Body of pancreas (tissue), 4 donors: ENCODE results near the gene DOCK4. TPM values are rescaled to one million over a fixed set of nuclear protein-coding genes. Genes with fewer than 3 reads are reported as not detected.
A peak's percentile ranks its signal among the peaks of the same experiment; 100 is the strongest.

Experiments
- ATAC-seq: fragments of 150-250 bp; one replicate; pipeline ENCODE4 v1.9.1; 2016
- DNase-seq, 4 donors: peaks; one replicate each; pipeline ENCODE4 v3.0.0-alpha.2; 2019
- H3K27ac ChIP-seq, 4 donors: fragments of 200-600 bp; sonication (generic); 1 replicate in 3 of 4; 2 replicates in 1 of 4; pipeline versions ENCODE4 v1.5.1 to v1.6.1; 2016 to 2019; ENCODE audit warnings: mild to moderate bottlenecking in 1 of 4, mixed read lengths in 1 of 4, moderate library complexity in 1 of 4
- H3K27me3 ChIP-seq, 2 donors: fragments of 200-600 bp; sonication (generic); one replicate each; pipeline ENCODE4 v1.6.0; 2016; ENCODE audit warnings: mild to moderate bottlenecking in 1 of 2
- H3K36me3 ChIP-seq, 2 donors: fragments of 200-600 bp; sonication (generic); replicated peaks in 1 of 2; 2 replicates each; pipeline ENCODE4 v1.5.1; 2016; ENCODE audit warnings: low read depth in 2 of 2; ENCODE audit not compliant: insufficient read depth in 1 of 2
- H3K4me1 ChIP-seq: fragments of 200-600 bp; sonication (generic); one replicate; pipeline ENCODE4 v1.6.0; 2016
- H3K4me3 ChIP-seq, 2 donors: fragments of 200-600 bp; sonication (generic); 1 replicate in 1 of 2; 2 replicates in 1 of 2; pipeline ENCODE4 v1.5.1; 2016 to 2019
- H3K9me3 ChIP-seq, 3 donors: fragments of 200-600 bp; sonication (generic); 1 replicate in 2 of 3; 2 replicates in 1 of 3; pipeline ENCODE4 v1.5.1; 2016
- POLR2A ChIP-seq, 3 donors: fragments of 450-650 bp; IDR thresholded peaks; one replicate each; pipeline ENCODE4 v1.6.1; 2016; ENCODE audit warnings: antibody characterized with exemption in 3 of 3, mild to moderate bottlenecking in 2 of 3
- WGBS, 2 donors: methylation state at CpG; one replicate each; pipeline ENCODE4 v1.1.5; 2017; 5-methylcytosine and 5-hydroxymethylcytosine counted together
- intact Hi-C: fragments of 100-400 bp; cut with DNase I; formaldehyde crosslinking; loops from one replicate; pipeline ENCODE4 v1.15.1; 2023
- total RNA-seq, 2 donors: library from RNA; depleted of rRNA; stranded (reverse); fragments of >200 nt; gene quantifications; one replicate each; pipeline ENCODE4 v1.1.0, GENCODE V29; 2016
- TF ChIP-seq, protein P1 (sequence below), 7 experiments: fragments of 450-650 bp in 4 of 7; fragments of 200-600 bp in 3 of 7; sonication (generic) in 3 of 7; IDR thresholded peaks; one replicate each; pipeline ENCODE4 v1.5.1; 2016 to 2019; ENCODE audit warnings: antibody characterized with exemption in 7 of 7

DOCK4 gene
- total RNA-seq, 2 donors from 2014 or later = 24.9 to 34.6 TPM

DNA sequence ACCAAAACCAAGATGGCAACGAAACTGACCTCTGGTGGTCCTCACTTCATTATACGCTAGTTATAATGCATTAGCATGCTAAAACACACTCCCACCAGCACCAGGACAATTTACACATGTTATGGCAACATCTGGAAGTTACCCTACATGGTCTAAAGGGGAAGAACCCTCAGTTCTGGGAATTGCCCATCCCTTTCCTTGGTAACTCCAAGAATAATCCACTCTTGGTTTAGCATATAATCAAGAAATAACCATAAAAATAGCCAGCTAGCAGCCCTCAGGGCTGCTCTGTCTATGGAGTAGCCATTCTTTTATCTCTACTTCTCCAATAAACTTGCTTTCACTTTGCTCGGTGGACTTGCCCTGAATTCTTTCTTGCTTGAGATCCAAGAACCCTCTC lies 191.1 kb downstream of the DOCK4 start:
- no peak for ATAC-seq
- DNase-seq = no peak
- H3K9me3 ChIP-seq = no peaks in the 10 kb centered on the region
- H3K36me3 ChIP-seq = no peaks in the 10 kb centered on the region
- intact Hi-C loops = no loop called here
- H3K27ac ChIP-seq = no peak overlapping the region
- TF ChIP-seq, protein P1, sequence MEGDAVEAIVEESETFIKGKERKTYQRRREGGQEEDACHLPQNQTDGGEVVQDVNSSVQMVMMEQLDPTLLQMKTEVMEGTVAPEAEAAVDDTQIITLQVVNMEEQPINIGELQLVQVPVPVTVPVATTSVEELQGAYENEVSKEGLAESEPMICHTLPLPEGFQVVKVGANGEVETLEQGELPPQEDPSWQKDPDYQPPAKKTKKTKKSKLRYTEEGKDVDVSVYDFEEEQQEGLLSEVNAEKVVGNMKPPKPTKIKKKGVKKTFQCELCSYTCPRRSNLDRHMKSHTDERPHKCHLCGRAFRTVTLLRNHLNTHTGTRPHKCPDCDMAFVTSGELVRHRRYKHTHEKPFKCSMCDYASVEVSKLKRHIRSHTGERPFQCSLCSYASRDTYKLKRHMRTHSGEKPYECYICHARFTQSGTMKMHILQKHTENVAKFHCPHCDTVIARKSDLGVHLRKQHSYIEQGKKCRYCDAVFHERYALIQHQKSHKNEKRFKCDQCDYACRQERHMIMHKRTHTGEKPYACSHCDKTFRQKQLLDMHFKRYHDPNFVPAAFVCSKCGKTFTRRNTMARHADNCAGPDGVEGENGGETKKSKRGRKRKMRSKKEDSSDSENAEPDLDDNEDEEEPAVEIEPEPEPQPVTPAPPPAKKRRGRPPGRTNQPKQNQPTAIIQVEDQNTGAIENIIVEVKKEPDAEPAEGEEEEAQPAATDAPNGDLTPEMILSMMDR (IDR thresholded peaks at IDR 0.05) = no peak
- no peak for TF ChIP-seq POLR2A (IDR thresholded peaks at IDR 0.05)
- H3K4me1 ChIP-seq = peaks cover 16% of the 10 kb centered on the region
- 89 to 92% methylated on average over 3 of the region's 3 CpGs for WGBS, 2 donors
- no peaks in the 10 kb centered on the region for H3K27me3 ChIP-seq
- H3K4me3 ChIP-seq = no peak overlapping the region

DNA sequence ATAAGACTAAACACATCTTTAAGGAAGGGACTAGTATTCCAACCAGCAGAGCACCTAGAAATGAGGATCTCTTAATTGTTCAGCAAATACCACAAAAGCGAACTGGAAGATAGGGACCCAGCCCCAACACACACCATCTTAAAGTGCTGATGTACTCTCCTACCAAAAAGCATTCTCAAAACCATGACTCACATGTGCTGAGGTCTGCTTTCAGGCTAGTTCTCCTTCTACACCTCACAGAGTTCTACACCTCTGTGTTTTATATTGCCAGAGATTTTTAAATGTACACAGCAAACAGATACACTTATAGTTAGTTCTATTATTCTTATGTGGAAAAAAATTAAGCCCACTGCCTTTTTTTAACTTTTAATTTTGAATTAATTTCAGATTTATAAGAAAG lies 191.9 kb downstream of the DOCK4 start:
- Histone ChIP-seq H3K27ac (no peak overlapping the region), H3K4me1 (peaks cover 9% of the 10 kb centered on the region), H3K36me3 (no peaks in the 10 kb centered on the region), H3K4me3 (no peak overlapping the region), H3K27me3 (no peaks in the 10 kb centered on the region), H3K9me3 (no peaks in the 10 kb centered on the region)
- ATAC-seq (no peak), DNase-seq (no peak)
- intact Hi-C loops = no loop called here
- TF ChIP-seq, protein P1 (IDR thresholded peaks at IDR 0.05) = no peak
- no peak for TF ChIP-seq POLR2A (IDR thresholded peaks at IDR 0.05)
- WGBS, 2 donors = 96 to 100% methylated on average over 1 of the region's 1 CpG

DNA sequence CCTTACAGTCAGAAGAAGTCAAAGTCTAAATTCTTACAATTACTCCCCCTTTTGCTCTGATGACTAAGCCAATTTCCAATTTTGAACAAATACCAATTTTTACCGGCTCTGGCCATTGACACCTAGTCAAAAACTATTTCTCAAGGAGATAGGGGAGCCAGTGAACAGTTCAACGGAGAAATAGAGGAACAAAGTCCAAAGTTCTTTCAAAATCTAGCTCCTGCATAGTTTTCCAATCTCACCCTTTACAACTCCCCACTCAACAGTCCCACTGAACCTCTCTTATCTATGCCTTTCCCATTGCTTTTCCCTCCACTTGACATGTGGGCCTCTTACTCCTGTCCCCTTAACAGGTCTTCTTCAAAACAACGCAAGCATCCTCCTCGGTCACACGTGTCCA lies 192.9 kb downstream of the DOCK4 start:
- H3K36me3 ChIP-seq = no peaks in the 10 kb centered on the region
- no peaks in the 10 kb centered on the region for H3K27me3 ChIP-seq
- H3K9me3 ChIP-seq = no peaks in the 10 kb centered on the region
- H3K4me1 ChIP-seq = peaks cover 1% of the 10 kb centered on the region
- H3K4me3 ChIP-seq = no peak overlapping the region
- no peak overlapping the region for H3K27ac ChIP-seq
- WGBS, 2 donors = 76% methylated on average over 5 of the region's 5 CpGs
- ATAC-seq = no peak
- intact Hi-C loops = no loop called here
- no peak for DNase-seq
- TF ChIP-seq POLR2A (IDR thresholded peaks at IDR 0.05) = no peak
- TF ChIP-seq, protein P1 (IDR thresholded peaks at IDR 0.05) = no peak

DNA sequence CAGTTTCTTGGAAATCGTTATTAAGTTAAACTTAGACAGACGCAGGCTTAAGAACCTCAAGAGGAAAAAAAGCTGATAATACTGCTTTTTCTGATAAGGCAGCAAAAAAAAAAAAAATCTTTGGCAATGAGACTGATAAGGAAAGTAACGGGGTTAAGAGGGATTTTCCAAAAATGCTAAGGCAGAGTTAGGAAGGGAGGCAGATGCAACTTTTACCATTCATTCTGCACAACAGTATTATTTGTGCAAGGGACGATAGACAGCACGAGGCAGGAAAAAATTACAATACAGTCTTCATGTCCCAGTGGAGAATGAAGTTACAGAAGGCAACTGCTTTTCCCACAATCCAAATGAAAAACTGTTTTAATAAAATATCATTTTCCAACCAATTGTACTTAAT lies 194.0 kb downstream of the DOCK4 start:
- WGBS, 2 donors = 30 to 35% methylated on average over 5 of the region's 5 CpGs
- H3K27ac ChIP-seq = no peak overlapping the region
- intact Hi-C loops = no loop called here
- H3K27me3 ChIP-seq = no peaks in the 10 kb centered on the region
- no peak for ATAC-seq
- TF ChIP-seq POLR2A (IDR thresholded peaks at IDR 0.05) = no peak
- TF ChIP-seq, protein P1 (IDR thresholded peaks at IDR 0.05) = no peak
- no peak for DNase-seq
- no peaks in the 10 kb centered on the region for H3K4me1 ChIP-seq
- H3K4me3 ChIP-seq = no peak overlapping the region
- H3K36me3 ChIP-seq = no peaks in the 10 kb centered on the region
- no peaks in the 10 kb centered on the region for H3K9me3 ChIP-seq

DNA sequence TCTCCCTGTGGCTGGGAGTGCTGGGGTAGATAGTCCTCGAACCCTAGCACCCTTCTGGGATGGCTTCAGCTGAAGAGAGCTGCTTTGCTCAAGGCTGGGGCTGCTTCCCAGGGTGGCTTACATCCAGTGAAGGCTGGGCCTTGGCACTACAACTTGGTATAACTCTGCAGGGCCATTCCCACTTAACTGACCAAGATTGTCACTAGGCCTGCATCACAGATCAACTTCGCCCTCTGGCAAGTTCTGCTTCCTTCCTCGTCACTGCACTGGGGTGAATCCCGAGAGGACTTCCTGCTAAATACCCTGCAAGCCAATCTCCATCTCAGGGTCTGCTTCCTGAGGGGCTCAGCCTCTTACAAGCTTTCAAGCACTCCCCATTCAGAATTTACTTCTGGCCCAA lies 195.2 kb downstream of the DOCK4 start:
- no peak for ATAC-seq
- no peak for TF ChIP-seq POLR2A (IDR thresholded peaks at IDR 0.05)
- TF ChIP-seq, protein P1 (IDR thresholded peaks at IDR 0.05) = no peak
- 66 to 88% methylated on average over 4 of the region's 4 CpGs for whole genome bisulfite sequencing, 2 donors
- Histone ChIP-seq H3K27ac (peak overlapping the region in 1 of 4 donors; percentile 11), H3K4me1 (no peaks in the 10 kb centered on the region), H3K36me3 (no peaks in the 10 kb centered on the region), H3K4me3 (no peak overlapping the region), H3K9me3 (no peaks in the 10 kb centered on the region), H3K27me3 (no peaks in the 10 kb centered on the region)
- intact Hi-C loops = no loop called here
- DNase-seq = peak in 1 of 4 donors; percentile 8
